SU-DHL-6 (cell line): ENCODE data around the gene KIF18B.

Source experiments
- EZH2phosphoT487 ChIP-seq: fragments of 200-600 bp; sonication (generic), shearing (Covaris generic); conservative IDR thresholded peaks from 2 replicates; pipeline ENCODE4 v1.6.1; 2018; ENCODE audit warnings: mild to moderate bottlenecking, antibody characterized with exemption, low read length, moderate library complexity, mixed read lengths
- TF ChIP-seq, protein P1 (sequence below): fragments of 200-600 bp; sonication (generic); IDR thresholded peaks from one replicate; pipeline ENCODE4 v1.5.1; 2017; ENCODE audit warnings: antibody characterized with exemption, mild to moderate bottlenecking, low read length, moderate library complexity; ENCODE audit not compliant: insufficient read depth, poor library complexity, severe bottlenecking

DNA sequence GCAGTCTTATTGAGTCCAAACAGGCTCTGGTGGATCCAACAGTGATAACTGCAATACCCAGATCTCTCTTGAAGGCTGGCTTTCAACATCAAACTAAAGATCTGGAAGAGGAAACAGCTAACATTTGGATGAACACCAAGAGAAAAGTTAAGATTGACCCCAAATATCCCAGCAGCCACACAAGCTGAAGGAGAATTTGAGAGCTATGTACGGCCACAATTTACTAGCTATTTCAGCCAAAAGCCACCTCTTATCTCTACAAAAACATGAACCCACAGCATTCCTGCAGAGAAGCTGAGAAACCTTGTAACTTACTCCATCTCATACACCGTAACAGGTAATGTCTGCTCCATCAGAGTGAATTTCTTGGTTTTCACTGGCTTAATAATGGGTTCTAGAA lies 62.6 kb downstream of the KIF18B start:
- TF ChIP-seq, protein P1, sequence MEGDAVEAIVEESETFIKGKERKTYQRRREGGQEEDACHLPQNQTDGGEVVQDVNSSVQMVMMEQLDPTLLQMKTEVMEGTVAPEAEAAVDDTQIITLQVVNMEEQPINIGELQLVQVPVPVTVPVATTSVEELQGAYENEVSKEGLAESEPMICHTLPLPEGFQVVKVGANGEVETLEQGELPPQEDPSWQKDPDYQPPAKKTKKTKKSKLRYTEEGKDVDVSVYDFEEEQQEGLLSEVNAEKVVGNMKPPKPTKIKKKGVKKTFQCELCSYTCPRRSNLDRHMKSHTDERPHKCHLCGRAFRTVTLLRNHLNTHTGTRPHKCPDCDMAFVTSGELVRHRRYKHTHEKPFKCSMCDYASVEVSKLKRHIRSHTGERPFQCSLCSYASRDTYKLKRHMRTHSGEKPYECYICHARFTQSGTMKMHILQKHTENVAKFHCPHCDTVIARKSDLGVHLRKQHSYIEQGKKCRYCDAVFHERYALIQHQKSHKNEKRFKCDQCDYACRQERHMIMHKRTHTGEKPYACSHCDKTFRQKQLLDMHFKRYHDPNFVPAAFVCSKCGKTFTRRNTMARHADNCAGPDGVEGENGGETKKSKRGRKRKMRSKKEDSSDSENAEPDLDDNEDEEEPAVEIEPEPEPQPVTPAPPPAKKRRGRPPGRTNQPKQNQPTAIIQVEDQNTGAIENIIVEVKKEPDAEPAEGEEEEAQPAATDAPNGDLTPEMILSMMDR, result no peak
- no peak for TF ChIP-seq EZH2phosphoT487
